Activated CD4-positive, alpha-beta T cell treated with anti-CD3 and anti-CD28 coated beads, Interleukin-2, amount 50 U/mL, for 24 hours (primary cell): ENCODE results near the gene SINHCAF.

ENCODE experiments used
- DNase-seq, 2 donors: peaks; one replicate each; pipeline ENCODE4 v3.0.0-alpha.2; 2020; ENCODE audit warnings: low read depth in 1 of 2, low spot score in 1 of 2

SINHCAF gene

DNA sequence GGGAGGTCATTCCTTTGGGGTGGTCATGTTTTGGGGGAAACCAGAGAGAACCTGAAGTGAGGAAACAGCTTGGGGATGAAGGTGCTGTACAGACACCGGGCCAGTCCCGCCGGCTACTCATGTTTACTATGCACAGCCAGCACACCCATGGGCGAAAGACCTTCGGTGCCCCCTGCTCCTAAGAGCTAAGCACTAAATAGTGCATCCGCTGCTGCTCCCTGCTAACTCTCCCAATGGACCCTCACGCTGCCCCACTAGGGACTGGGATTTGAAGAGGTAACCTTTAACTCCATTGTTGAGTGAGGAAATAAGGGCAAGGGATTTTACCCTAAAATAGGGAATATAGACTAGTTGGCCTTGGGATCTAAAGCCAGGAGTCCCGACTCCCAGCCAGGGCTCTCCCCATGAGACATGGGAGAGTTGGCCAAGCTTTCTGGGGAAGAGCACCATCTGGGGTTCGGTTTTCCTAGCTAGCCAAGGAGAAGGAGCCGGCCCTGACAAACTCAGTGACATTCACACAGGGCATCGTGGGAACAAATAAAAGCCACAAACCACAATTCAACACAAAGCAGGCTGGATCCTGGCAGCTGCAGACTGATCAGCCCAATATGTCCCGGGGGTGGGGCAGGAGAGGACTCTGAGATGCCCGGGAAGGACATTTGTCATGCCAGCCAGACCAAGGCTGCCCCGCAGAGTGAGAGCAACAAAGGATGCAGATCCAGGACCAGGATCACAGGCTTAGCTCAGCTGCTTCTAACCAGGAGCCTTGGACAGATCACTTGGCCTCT lies 91.7 kb downstream of the SINHCAF start:
- no peak for DNase-seq

DNA sequence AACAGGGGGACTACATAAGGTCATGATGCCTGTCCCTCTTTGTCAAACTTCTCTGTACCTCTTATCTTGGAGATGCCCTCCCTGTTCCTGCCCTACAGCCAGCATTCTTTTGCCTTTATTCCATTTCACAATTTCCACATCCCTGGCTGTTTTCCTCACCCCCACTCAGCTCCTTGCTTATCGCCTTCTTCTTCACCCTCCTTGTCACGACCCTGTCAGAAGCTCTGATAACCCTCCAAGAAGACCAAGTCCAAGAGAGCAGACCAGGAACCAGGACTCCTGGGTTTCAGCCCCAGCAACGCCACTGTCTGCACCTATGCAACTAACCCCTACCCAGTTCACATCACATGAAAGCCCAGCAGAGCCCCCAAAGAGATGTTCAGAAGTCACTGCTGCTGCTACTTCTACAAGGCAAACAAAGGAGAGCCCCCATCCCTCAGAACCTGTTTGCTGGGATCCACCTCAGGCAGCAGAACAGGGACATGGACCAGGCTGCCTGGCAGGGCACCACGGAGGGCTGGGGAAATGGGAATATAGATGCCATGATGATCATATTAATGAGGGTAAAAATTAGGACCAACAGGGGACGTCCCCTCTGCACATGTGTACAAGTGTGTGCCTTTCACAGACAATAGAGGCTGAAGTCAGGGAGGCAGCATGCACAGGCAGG lies 92.8 kb downstream of the SINHCAF start:
- no peak for DNase-seq

DNA sequence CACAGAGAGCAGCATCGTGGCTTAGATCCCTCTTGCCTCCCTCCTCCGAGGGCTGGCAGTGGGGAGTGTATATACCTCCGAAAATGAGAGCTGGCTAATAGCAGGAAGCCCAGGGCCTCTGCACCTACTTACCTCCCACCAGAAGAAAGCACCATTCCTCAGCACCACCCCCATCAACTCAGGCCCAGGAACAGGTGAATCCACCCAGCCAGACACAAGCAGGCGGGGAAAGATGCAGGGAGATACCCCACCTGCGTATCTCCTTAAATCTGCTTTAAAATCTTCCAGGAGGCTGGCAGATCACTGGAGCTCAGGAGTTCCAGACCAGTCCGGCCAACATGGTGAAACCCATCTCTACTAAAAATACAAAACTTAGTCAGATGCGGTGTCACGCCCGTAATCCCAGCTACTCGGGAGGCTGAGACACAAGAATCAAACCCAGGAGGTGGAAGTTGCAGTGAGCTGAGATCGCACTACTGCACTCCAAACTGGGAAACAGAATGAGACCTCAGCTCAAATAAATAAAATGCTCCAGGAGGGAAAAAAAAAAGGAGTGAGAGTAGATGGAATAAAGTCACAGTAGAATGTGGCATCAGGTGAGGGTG lies 93.5 kb downstream of the SINHCAF start:
- DNase-seq: no peak

DNA sequence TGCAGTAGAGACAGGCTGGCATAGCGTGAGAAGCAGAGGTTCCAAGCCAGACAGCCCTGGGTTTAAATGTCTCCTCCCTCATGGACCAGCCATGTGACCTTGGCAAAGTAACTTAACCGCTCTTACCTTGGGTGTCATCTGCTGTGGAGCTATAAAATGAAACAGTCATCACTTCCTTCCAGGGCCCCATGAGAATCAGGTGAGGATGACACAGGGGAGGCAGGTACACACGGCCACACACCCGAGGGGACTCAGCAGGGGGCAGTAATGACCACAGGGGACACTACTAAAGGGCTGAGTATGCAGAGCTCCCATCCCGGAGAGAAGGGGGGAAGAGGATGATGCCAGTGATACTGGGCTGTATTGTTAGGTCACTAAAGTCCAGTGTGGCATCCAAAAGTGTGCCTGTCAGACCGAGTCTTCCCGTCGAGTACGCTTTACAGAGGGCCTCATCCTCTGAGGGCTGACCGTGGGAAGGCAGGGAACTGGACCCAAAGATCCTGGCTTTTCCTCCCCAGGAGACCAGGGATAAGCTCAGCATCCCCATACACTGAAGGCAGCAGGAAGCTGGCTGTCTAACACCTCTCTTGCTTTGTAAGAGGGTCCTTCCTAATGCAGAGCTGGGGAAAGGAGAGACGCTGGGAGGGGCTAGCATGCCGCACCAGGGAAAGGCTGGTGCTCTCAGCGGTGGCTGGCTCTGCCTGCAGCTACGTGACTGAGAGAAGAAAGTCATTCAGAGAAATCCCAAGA lies 94.2 kb downstream of the SINHCAF start:
- no peak for DNase-seq
